Body of pancreas (tissue), 4 donors: Measurements from ENCODE around the gene TMEM151A. TPM values are rescaled to one million over a fixed set of nuclear protein-coding genes. Genes with fewer than 3 reads are reported as not detected.

Experiments used
- ATAC-seq: fragments of 150-250 bp; one replicate; pipeline ENCODE4 v1.9.1; 2016
- DNase-seq, 4 donors: peaks; one replicate each; pipeline ENCODE4 v3.0.0-alpha.2; 2019
- H3K27ac ChIP-seq, 4 donors: fragments of 200-600 bp; sonication (generic); 1 replicate in 3 of 4; 2 replicates in 1 of 4; pipeline versions ENCODE4 v1.5.1 to v1.6.1; 2016 to 2019; ENCODE audit warnings: mild to moderate bottlenecking in 1 of 4, mixed read lengths in 1 of 4, moderate library complexity in 1 of 4
- H3K27me3 ChIP-seq, 2 donors: fragments of 200-600 bp; sonication (generic); one replicate each; pipeline ENCODE4 v1.6.0; 2016; ENCODE audit warnings: mild to moderate bottlenecking in 1 of 2
- H3K36me3 ChIP-seq, 2 donors: fragments of 200-600 bp; sonication (generic); replicated peaks in 1 of 2; 2 replicates each; pipeline ENCODE4 v1.5.1; 2016; ENCODE audit warnings: low read depth in 2 of 2; ENCODE audit not compliant: insufficient read depth in 1 of 2
- H3K4me1 ChIP-seq: fragments of 200-600 bp; sonication (generic); one replicate; pipeline ENCODE4 v1.6.0; 2016
- H3K4me3 ChIP-seq, 2 donors: fragments of 200-600 bp; sonication (generic); 1 replicate in 1 of 2; 2 replicates in 1 of 2; pipeline ENCODE4 v1.5.1; 2016 to 2019
- H3K9me3 ChIP-seq, 3 donors: fragments of 200-600 bp; sonication (generic); 1 replicate in 2 of 3; 2 replicates in 1 of 3; pipeline ENCODE4 v1.5.1; 2016
- CTCF ChIP-seq, 7 experiments: fragments of 450-650 bp in 4 of 7; fragments of 200-600 bp in 3 of 7; sonication (generic) in 3 of 7; IDR thresholded peaks; one replicate each; pipeline ENCODE4 v1.5.1; 2016 to 2019; ENCODE audit warnings: antibody characterized with exemption in 7 of 7
- POLR2A ChIP-seq, 3 donors: fragments of 450-650 bp; IDR thresholded peaks; one replicate each; pipeline ENCODE4 v1.6.1; 2016; ENCODE audit warnings: antibody characterized with exemption in 3 of 3, mild to moderate bottlenecking in 2 of 3
- WGBS, 2 donors: methylation state at CpG; one replicate each; pipeline ENCODE4 v1.1.5; 2017; 5-methylcytosine and 5-hydroxymethylcytosine counted together
- intact Hi-C: fragments of 100-400 bp; cut with DNase I; formaldehyde crosslinking; loops from one replicate; pipeline ENCODE4 v1.15.1; 2023
- total RNA-seq, 2 donors: library from RNA; depleted of rRNA; stranded (reverse); fragments of >200 nt; gene quantifications; one replicate each; pipeline ENCODE4 v1.1.0, GENCODE V29; 2016

Gene TMEM151A
- total RNA-seq, 2 donors from 2014 or later, result 1.6 to 2.1 TPM

- peak within 1 kb of the TSS; percentile 33 to 88 for H3K4me3 ChIP-seq
- TF ChIP-seq POLR2A (IDR thresholded peaks at IDR 0.05) (peak; percentile 22 to 72 (median 57)), CTCF (IDR thresholded peaks at IDR 0.05) (no peak)
- ATAC-seq (peak; percentile 93), DNase-seq (peak; percentile 100)
- 1% methylated on average over 24 to 51 of the region's 64 CpGs for WGBS, 2 donors
- peak within 1 kb of the TSS; percentile 85 to 93 (median 90) for H3K27ac ChIP-seq
- H3K9me3 ChIP-seq, result no peaks in the 10 kb centered on the region
- no peaks in the 10 kb centered on the region for H3K27me3 ChIP-seq
- peaks cover 28% of the 10 kb centered on the region for H3K4me1 ChIP-seq
- H3K36me3 ChIP-seq, result peaks cover 8 to 16% of the 10 kb centered on the region in 2 donors
- intact Hi-C loops, result no loop called here
Observed at GRCh38 chr11:66268244-66268951, 23.3 kb upstream of the TMEM151A start, which contains the start of gene RAB1B. Gene RAB1B (plus strand): TSS chr11:66268639. CDS start chr11:66268680, 41 bp downstream.

GRCh38 chr11:66268952-66269905, 22.5 kb upstream of the TMEM151A start:
- Histone ChIP-seq H3K9me3 (no peaks in the 10 kb centered on the region), H3K36me3 (peaks cover 11 to 22% of the 10 kb centered on the region in 2 donors), H3K27me3 (no peaks in the 10 kb centered on the region), H3K27ac (peak overlapping the region; percentile 85 to 93 (median 90)), H3K4me1 (peaks cover 28% of the 10 kb centered on the region), H3K4me3 (peak overlapping the region; percentile 33 to 88)
- intact Hi-C loops, result no loop called here
- no peak for TF ChIP-seq POLR2A (IDR thresholded peaks at IDR 0.05)
- TF ChIP-seq CTCF (IDR thresholded peaks at IDR 0.05), result peak in 1 of 7 experiments; percentile 15
- no peak for ATAC-seq
- WGBS, 2 donors, result 3 to 6% methylated on average over 16 to 31 of the region's 32 CpGs
- DNase-seq, result peak in 2 of 4 donors; percentile 33 to 36

- Histone ChIP-seq H3K27ac (no peak overlapping the region), H3K4me1 (peaks cover 26% of the 10 kb centered on the region), H3K9me3 (no peaks in the 10 kb centered on the region), H3K36me3 (peaks cover 11 to 29% of the 10 kb centered on the region in 2 donors), H3K4me3 (no peak overlapping the region), H3K27me3 (no peaks in the 10 kb centered on the region)
- DNase-seq (no peak), ATAC-seq (no peak)
- no peak for TF ChIP-seq CTCF (IDR thresholded peaks at IDR 0.05)
- TF ChIP-seq POLR2A (IDR thresholded peaks at IDR 0.05), result no peak
- intact Hi-C loops, result no loop called here
- WGBS, 2 donors, result 94 to 95% methylated on average over 4 to 7 of the region's 7 CpGs
Observed at GRCh38 chr11:66271816-66272215, 19.9 kb upstream of the TMEM151A start.

- intact Hi-C loops, result no loop called here
- no peak overlapping the region for H3K4me3 ChIP-seq
- no peak for ATAC-seq
- WGBS, 2 donors, result 92 to 100% methylated on average over 2 of the region's 2 CpGs
- H3K4me1 ChIP-seq, result peaks cover 26% of the 10 kb centered on the region
- no peaks in the 10 kb centered on the region for H3K27me3 ChIP-seq
- no peaks in the 10 kb centered on the region for H3K9me3 ChIP-seq
- peaks cover 11 to 29% of the 10 kb centered on the region in 2 donors for H3K36me3 ChIP-seq
- no peak for DNase-seq
- TF ChIP-seq CTCF (IDR thresholded peaks at IDR 0.05) (no peak), POLR2A (IDR thresholded peaks at IDR 0.05) (no peak)
- H3K27ac ChIP-seq, result no peak overlapping the region
Observed at GRCh38 chr11:66272596-66272995, 19.1 kb upstream of the TMEM151A start.
